HUDEP-2 (cell line): Measurements from ENCODE around the gene GMPPB.
"Not testable (repeated sequence)": the region's sequence is repeated elsewhere in the genome, so short reads cannot be mapped to it uniquely, and the experiment has no call there.

ENCODE experiments used
- DNase-seq, 76 experiments: peaks; one replicate each; lab custom pipeline; 2025; ENCODE audit not compliant: unreplicated experiment in 76 of 76; lab: John Stamatoyannopoulos, UW

GMPPB gene

DNA sequence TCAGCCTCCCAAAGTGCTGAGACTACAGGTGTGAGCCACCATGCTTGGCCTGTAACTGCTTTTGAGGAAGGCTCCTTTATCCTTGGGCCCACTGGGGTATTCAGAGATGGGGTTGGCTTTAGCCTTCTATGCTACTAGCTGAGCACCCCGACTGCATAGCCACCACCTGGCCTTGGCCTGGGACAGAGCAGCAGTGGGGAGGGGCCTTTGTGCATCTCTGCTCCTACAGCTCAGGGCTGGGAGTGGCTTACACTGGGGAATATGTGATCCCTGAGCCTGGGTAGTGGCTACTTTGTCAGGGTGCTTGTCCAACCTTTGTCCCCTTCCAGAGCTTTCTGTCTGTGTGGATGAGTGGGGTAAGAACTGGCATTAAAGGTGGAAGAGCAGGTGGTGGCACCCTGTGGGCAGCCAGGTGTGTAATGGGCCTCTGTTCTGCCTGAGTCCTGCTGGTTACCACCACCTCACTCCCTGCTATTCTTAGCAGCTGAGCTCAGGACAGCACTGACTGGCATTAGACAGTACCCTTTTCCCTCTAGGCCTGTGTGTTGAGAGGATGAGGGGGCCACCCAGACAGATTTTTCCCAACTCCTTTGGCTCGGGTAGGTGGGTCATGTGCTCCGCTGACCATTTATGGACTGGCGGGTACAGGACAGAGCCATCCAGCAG lies 28.3 kb downstream of the GMPPB start:
- DNase-seq, result not testable (repeated sequence)

- not testable (repeated sequence) for DNase-seq
These were observed 29.2 kb downstream of the GMPPB start for GRCh38 chr3:49694409-49695070.

GRCh38 chr3:49691481-49691880 lies 32.3 kb downstream of the GMPPB start:
- DNase-seq, result not testable (repeated sequence)

GRCh38 chr3:49690856-49691255 lies 32.9 kb downstream of the GMPPB start:
- DNase-seq, result not testable (repeated sequence)

GRCh38 chr3:49689908-49690624 lies 33.7 kb downstream of the GMPPB start:
- not testable (repeated sequence) for DNase-seq

- no peak for DNase-seq
These were observed 34.5 kb downstream of the GMPPB start, which contains the start of the genes MST1 and RNF123 for GRCh38 chr3:49689046-49689907. Gene MST1 (minus strand): TSS chr3:49689474. CDS start chr3:49688691, 783 bp downstream. Gene RNF123 (plus strand): TSS chr3:49689557. CDS start chr3:49691166, 1,609 bp downstream.

GRCh38 chr3:49688338-49689045 lies 35.3 kb downstream of the GMPPB start:
- DNase-seq, result not testable (repeated sequence)

DNA sequence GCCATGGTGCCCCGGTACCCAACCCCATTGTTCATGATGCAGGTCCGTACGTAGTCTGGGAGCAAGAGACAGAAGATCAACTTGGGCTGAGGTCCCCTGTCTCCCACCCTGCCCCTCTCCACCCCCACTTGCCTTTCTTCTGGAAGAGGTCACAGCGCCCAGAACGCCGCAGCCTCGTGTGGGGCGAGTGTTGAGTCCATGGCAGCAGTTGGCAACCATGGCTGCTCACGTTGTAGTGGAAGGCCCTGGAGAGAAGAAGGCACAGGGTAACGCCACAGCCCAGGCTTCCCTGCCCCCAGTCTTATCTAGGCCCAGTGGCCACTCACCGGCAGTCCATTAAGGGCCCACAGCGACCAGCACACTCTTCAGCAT lies 36.3 kb downstream of the GMPPB start:
- not testable (repeated sequence) for DNase-seq

DNA sequence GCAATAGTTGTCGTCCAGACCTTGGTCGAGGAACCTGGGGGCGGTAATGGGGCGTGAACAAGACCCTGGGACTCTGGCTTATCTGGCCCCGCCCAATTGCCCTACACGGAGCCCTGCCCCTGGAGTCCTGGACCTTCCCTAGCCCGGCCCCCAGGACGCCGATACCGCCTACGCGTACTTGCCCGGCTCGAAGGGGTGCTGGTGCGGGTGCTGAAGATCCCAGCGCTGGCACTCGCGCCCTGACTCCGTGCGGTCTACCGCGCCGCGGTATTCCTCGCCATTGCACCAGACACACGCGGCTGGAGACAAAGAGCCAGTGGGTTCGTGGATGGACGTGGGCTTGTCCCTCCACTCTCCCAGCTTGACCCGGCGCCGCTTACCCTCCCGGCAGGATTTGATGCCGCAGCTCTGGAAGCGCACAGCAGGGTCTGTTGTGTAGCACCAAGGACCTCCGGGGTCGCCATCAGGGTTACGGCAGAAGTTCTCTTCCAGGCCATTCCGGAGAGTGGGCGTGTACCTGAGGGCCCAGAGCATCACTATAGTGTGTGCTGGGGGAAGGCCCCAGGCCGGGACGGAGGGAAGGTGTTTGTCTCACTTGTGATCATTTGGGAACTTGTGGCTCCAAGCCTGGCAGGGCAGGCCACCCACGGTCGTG lies 36.9 kb downstream of the GMPPB start:
- DNase-seq, result not testable (repeated sequence)

DNA sequence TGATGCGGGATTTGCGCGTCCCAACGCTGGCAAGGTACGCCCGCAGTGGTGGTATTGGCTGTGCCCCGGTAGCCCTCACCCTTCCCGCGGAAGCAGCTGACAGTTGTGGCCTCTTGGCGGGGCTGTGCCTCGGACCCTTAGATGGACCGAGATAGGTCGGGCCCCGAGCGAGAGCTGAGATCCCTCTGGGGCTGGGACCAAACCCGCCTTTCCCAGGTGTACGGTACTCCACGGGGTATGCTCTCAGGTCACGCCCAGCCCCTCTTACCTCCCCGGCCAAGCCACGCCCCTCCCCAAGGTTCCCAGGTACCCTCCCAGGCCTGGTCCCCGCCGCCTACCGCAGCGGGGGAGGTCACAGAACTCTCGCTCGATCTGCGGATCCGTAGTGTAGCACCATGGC lies 37.4 kb downstream of the GMPPB start:
- not testable (repeated sequence) for DNase-seq

- not testable (repeated sequence) for DNase-seq
These were observed 37.9 kb downstream of the GMPPB start for GRCh38 chr3:49685846-49686245.

DNA sequence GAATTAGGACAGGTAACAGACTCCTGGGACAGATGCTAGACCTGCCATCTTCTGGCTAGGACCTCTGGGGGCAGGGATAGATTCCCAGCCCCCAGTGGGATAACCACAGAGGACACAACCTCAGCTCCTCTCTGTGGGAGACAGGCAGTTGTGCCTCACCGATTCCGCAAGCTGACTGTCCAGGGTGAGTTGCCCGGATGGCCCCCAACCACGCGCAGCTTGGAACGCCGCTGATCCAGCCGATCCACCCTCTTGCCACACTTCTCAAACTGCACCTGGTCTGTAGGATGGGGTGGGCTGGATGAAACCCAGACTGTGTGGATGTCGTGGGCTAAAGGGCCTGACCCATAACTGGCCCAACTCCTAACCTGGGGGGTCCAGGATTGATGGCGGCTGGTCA lies 38.6 kb downstream of the GMPPB start:
- DNase-seq, result not testable (repeated sequence)

GRCh38 chr3:49684453-49684852 lies 39.3 kb downstream of the GMPPB start:
- DNase-seq, result not testable (repeated sequence)

GRCh38 chr3:49683162-49683561 lies 40.6 kb downstream of the GMPPB start:
- no peak for DNase-seq

DNA sequence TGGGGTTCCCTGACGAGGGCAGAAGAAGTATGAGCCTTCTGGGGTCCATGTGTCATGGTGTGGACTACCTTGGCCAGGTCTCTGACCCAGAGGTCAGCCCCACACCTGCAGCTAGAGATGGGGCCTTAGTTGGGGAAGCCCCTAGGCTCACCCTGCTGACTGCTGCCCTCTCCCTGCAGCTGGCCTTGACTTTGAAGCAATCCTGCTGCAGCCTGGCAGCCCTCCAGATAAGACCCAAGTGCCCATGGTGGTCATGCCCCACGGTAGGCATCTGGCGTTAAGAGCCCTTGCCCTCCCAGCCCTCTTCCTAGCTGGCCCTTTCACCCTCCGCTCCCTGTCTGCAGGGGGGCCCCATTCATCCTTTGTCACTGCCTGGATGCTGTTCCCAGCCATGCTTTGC lies 42.2 kb downstream of the GMPPB start:
- no peak for DNase-seq

DNA sequence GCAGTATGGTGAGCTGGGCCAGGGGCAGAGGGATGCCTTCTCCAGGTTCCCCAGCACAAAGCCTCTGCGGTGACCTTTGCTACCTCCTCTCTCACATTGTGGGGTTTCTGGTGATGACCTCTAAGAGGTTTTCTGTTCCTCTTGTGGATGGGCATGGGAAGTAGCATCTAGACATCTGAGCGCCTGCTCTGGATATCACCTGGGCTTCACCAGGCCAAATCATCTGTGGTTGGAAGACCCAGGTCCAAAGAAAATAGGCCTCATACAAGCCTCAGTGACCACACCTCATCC lies 42.6 kb downstream of the GMPPB start:
- no peak for DNase-seq

DNA sequence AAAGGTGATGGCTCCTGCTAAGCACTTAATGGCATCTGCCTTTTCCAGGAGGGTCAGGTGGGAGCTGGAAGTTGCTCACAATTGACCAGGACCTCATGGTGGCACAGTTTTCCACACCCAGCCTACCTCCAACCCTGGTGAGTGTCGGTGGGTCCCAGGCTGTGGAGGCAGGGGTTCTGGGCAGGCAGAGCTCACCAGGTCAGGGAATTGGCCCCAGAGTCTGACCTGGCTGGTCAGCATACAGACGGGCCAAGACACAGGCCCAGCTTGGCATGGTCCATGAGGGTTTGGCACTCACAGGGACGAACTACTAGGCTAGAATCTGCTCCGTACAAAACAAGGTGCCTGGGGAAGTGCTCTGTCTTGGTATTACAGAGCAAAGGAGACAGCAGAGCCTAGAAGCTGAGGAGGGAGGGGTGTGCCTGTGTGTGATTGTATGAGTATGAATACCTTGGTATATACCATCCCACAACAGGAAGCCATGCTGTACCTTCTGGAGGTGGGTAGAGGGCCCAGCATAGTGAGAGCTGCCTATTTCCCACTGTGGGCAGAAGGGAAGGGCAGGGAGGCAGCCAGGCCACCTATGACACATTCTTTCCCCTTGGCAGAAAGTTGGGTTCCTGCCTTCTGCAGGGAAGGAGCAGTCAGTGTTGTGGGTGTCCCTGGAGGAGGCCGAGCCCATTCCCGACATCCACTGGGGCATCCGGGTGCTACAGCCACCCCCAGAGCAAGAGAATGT lies 43.1 kb downstream of the GMPPB start:
- DNase-seq, result no peak

- no peak for DNase-seq
These were observed 47.8 kb downstream of the GMPPB start for GRCh38 chr3:49675912-49676311.

DNA sequence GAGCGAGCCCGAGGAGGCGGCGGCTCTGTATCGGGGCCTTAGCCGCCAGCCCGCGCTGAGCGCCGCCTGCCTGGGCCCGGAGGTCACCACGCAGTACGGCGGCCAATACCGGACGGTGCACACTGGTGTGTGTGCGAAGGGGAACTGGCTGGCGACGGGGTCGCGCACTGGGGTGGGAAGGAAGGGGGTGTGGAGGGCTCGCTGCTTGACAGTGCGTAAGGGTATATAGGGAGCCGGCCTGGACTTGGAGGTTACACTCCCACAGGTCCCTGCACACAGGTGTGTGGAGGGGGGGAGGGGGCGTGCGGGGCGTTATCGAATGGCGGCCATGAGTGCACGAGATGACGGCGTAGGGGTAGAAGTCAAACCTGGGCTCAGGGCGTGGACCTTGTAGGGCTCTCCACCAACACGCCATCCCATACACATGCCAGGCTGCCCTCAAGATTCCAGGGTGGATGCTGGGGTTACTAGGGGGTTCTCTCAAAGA lies 49.2 kb downstream of the GMPPB start:
- DNase-seq, result no peak
